Measurements from ENCODE around the gene TMPRSS6. TPM values are rescaled to one million over a fixed set of nuclear protein-coding genes. Genes with fewer than 3 reads are reported as not detected.

TMPRSS6 gene
- total and polyA plus RNA-seq, 2 donors from 2014 or later, result 1.4 TPM; not detected in 1

GRCh38 chr22:37046589-37046988 is 62.9 kb downstream of the TMPRSS6 start:
- FAIRE-seq (no peak), DNase-seq (no peak)
- no peak overlapping the region for H3K9ac ChIP-seq (ENCODE audit: low read length in 3 of 3)
- H3K27ac ChIP-seq (ENCODE audit: low read depth in 2 of 2, low read length in 2 of 2), result no peak overlapping the region
- no peaks in the 10 kb centered on the region for H3K27me3 ChIP-seq (ENCODE audit: control insufficient read depth, insufficient read depth, low read length)
- H3K36me3 ChIP-seq (ENCODE audit: control insufficient read depth in 2 of 3, insufficient read depth in 3 of 3, low read length in 3 of 3), result no peaks in the 10 kb centered on the region
- no peak for TF ChIP-seq CTCF (IDR thresholded peaks at IDR 0.05; ENCODE audit: borderline replicate concordance, extremely low read depth, insufficient read depth)
- no peaks in the 10 kb centered on the region for H3K9me3 ChIP-seq (ENCODE audit: control insufficient read depth in 2 of 3, insufficient read depth in 1 of 3, low read length in 3 of 3)
- no peaks in the 10 kb centered on the region for H3K4me1 ChIP-seq (ENCODE audit: control insufficient read depth in 2 of 3, insufficient read depth in 2 of 3, low read depth in 1 of 3, low read length in 3 of 3)
- intact Hi-C loops (cut with DNase I), result no loop called here
- no peak overlapping the region for H3K4me3 ChIP-seq (ENCODE audit: low read length in 3 of 3)

- no peaks in the 10 kb centered on the region for H3K27me3 ChIP-seq (ENCODE audit: control insufficient read depth, insufficient read depth, low read length)
- H3K36me3 ChIP-seq (ENCODE audit: control insufficient read depth in 2 of 3, insufficient read depth in 3 of 3, low read length in 3 of 3), result no peaks in the 10 kb centered on the region
- no peaks in the 10 kb centered on the region for H3K4me1 ChIP-seq (ENCODE audit: control insufficient read depth in 2 of 3, insufficient read depth in 2 of 3, low read depth in 1 of 3, low read length in 3 of 3)
- FAIRE-seq (no peak), DNase-seq (no peak)
- no peaks in the 10 kb centered on the region for H3K9me3 ChIP-seq (ENCODE audit: control insufficient read depth in 2 of 3, insufficient read depth in 1 of 3, low read length in 3 of 3)
- intact Hi-C loops (cut with DNase I), result no loop called here
- H3K4me3 ChIP-seq (ENCODE audit: low read length in 3 of 3), result no peak overlapping the region
- peak; percentile 25 for TF ChIP-seq CTCF (IDR thresholded peaks at IDR 0.05; ENCODE audit: borderline replicate concordance, extremely low read depth, insufficient read depth)
- H3K9ac ChIP-seq (ENCODE audit: low read length in 3 of 3), result no peak overlapping the region
- H3K27ac ChIP-seq (ENCODE audit: low read depth in 2 of 2, low read length in 2 of 2), result no peak overlapping the region
These were observed 63.6 kb downstream of the TMPRSS6 start for GRCh38 chr22:37045958-37046357.

GRCh38 chr22:37044634-37045625 is 64.6 kb downstream of the TMPRSS6 start:
- Histone ChIP-seq H3K27ac (ENCODE audit: low read depth in 2 of 2, low read length in 2 of 2) (no peak overlapping the region), H3K4me1 (ENCODE audit: control insufficient read depth in 2 of 3, insufficient read depth in 2 of 3, low read depth in 1 of 3, low read length in 3 of 3) (peaks cover 0 to 2% (median 0%) of the 10 kb centered on the region in 3 donors), H3K4me3 (ENCODE audit: low read length in 3 of 3) (no peak overlapping the region), H3K9me3 (ENCODE audit: control insufficient read depth in 2 of 3, insufficient read depth in 1 of 3, low read length in 3 of 3) (no peaks in the 10 kb centered on the region), H3K27me3 (ENCODE audit: control insufficient read depth, insufficient read depth, low read length) (no peaks in the 10 kb centered on the region), H3K36me3 (ENCODE audit: control insufficient read depth in 2 of 3, insufficient read depth in 3 of 3, low read length in 3 of 3) (no peaks in the 10 kb centered on the region), H3K9ac (ENCODE audit: low read length in 3 of 3) (no peak overlapping the region)
- TF ChIP-seq CTCF (IDR thresholded peaks at IDR 0.05; ENCODE audit: borderline replicate concordance, extremely low read depth, insufficient read depth), result no peak
- intact Hi-C loops (cut with DNase I), result no loop called here
- no peak for FAIRE-seq
- DNase-seq, result no peak

All from kidney (tissue), 14 donors.